Islet precursor cell (in vitro differentiated cells): Measurements from ENCODE around the gene PATL1.
A peak's percentile ranks its signal among the peaks of the same experiment; 100 is the strongest.
"Not testable (repeated sequence)": the region's sequence is repeated elsewhere in the genome, so short reads cannot be mapped to it uniquely, and the experiment has no call there.

Source experiments
- DNase-seq: peaks from one replicate; pipeline ENCODE4 v3.0.0-alpha.2; 2018

PATL1 gene, protein sequence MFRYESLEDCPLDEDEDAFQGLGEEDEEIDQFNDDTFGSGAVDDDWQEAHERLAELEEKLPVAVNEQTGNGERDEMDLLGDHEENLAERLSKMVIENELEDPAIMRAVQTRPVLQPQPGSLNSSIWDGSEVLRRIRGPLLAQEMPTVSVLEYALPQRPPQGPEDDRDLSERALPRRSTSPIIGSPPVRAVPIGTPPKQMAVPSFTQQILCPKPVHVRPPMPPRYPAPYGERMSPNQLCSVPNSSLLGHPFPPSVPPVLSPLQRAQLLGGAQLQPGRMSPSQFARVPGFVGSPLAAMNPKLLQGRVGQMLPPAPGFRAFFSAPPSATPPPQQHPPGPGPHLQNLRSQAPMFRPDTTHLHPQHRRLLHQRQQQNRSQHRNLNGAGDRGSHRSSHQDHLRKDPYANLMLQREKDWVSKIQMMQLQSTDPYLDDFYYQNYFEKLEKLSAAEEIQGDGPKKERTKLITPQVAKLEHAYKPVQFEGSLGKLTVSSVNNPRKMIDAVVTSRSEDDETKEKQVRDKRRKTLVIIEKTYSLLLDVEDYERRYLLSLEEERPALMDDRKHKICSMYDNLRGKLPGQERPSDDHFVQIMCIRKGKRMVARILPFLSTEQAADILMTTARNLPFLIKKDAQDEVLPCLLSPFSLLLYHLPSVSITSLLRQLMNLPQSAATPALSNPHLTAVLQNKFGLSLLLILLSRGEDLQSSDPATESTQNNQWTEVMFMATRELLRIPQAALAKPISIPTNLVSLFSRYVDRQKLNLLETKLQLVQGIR

DNA sequence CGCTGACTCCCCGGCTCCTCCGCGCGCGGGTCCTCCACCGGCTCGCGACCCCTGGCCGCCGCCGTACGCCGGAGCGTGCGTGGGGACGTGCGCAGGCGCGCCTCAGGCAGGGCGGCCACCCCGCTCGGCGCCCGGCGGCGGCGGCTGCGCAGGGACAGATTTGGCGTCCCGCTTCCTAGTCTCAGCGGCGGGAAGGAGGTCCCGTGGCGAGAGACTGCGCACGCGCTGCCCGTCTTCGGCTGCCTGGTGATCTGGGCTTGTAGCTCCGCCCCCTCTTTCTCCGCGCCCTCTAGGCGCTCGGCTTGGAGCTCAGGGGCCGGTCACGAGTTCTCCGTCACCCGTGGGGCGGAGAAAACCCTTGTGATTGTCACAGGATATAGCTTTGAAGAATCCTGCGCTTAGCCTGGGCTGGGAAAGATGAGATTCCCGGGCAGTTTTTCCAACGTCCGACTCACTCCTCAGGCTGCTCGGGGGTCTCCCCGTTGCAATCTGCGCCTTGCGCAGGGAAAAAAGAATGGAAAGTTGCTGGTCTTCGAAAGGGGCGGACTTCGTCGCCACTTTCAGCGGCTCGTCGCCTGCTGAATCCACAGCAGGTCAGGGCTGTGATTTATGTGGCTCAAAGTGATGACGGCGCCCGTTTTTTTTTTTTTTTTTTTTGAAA is at the start of gene PATL1:
TSS of gene PATL1 (minus strand) at position 88 of the 661 bp plus-strand sequence. CDS start 142 bp downstream, outside the sequence.
- DNase-seq = peak; percentile 99

DNA sequence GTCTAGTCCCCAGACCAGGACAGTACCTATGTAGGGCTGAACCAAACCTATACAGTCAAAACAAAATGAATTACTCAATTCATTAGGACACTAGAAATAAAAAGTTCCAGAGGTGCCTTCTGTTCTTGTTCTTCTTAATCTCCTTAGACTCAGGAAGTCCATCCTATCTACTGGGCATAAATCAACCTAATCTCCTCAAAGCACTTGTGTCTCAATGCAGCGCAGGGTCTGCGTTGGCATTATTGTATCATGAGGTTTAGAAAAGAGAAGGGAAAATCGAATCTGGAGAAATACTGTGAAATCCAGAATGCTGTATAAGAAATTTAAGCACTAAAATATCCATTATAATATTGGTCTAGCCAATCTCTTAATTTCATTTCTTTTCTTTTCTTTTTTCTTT is 47.2 kb upstream of the PATL1 start:
- no peak for DNase-seq

DNA sequence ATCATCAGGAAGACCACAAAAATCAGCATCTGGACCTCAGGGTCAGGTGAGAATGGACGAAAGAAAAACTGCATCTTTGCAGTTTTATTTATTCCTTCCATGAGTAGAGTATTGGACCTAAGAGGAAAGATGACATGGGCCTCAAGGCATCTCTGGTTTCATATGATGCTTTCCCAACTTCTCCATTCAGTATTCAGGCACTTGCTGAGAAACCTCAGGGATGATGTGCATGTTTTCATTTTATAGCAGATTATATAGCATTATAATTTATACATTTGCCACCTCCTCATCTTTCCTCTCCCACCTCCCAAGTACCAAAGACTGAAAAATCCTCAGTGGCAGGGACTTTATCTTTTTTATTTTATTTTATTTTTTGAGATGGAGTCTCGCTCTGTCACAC is 44.9 kb upstream of the PATL1 start, which contains the start of gene OR10V1:
TSS of gene OR10V1 (minus strand) at position 101 of the 400 bp plus-strand sequence. CDS start at position 101, 0 bp downstream.
- DNase-seq = no peak

DNA sequence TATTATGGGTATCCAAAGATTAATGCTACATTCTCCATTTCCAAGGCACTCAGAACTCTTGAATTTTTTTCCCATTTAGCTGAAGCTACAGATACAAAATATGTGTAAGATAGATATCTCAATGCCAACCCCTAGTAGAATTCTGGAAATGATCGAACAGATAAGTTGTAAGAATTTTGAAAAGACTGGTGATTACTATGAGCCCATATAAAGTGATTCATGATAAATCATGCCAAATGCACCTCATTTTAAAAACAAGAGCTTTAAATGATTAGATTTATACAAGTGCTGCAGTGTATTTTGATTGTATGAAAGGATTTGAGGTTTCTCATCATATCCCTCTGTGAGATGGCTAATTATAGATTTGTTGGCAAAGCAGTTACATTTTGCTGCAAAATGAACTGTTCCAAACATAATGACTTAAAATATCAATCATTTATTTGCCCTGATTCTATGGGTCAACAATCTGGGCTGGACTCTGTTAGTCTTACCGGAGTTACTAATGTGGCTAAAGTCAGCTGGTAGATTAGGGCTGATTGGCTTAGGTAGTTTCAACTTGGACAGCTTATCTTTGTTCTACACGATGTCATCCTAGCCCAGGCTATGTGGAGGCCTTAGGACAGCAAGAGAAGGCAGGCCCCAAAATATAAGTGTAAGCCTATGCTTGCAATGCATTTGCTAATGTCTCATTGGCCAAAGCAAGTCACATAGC is 41.5 kb upstream of the PATL1 start:
- DNase-seq = no peak

DNA sequence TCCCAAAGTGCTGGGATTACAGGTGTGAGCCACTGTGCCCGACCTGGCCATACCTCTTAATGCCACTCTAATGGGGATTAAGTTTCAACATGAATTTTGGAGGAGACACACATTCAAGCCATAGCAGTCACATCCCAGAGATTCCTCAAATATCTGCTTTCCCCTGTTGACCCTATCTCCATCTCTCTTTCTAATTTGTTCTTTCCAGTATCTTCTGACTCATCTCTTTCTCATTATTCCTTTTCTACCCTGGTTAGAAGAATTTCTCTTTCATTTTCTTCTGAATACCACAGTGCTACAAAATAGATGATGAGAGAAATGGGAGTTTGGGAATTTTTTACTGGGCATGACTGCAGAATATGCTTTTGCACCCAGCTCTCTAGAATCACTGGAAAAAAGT is 39.7 kb upstream of the PATL1 start:
- DNase-seq = no peak

DNA sequence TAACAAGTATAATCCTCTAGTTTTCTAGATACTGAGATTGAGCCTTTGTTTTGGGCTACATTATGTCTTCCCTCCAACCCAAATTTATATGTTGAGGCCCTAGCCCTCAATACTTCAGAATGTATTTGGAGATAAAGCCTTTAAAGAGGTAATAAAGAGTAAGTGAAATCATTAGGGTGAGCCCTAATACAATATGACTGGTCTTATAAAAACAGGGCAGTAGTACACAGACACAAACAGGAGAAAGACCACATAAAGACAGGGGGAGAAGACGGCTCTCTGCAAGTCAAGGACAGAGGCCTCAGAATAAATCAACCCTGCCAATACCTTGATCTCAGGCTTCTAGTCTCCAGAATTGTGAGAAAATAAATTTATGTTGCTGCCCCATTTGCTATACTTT is 38.5 kb upstream of the PATL1 start:
- DNase-seq = no peak

DNA sequence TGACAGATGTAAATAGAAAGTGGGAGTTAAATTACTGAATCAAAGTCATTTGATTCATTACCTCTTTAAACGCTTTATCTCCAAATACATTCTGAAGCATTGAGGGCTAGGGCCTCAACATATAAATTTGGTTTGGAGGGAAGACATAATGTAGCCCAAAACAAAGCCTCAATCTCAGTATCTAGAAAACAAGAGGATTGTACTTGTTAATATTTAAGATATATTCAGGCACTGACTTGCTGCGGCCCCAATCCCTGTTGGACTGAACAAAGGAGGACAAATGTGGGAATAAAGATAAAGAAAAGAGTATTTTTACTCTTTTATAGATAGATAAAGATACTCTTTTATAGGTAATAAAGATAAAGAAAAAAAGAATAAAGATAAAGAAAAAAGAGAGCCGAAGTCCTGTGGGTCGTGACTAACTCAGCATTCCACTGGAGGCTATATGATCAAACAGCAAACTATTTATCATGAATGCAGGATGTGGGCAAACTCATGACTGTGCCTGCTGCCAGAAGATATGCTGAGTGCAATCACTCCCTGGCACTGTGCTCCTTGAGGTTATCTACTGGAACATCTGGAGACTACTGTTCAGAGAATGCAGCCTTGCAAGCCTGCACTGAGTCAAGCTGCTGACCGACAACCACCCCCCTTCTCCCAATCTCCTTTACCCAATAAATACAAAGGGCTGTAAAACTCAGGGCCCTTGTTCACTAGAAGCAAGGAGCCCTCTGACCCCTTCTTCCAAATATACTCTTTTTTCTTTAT is 37.9 kb upstream of the PATL1 start:
- DNase-seq = peak; percentile 91

DNA sequence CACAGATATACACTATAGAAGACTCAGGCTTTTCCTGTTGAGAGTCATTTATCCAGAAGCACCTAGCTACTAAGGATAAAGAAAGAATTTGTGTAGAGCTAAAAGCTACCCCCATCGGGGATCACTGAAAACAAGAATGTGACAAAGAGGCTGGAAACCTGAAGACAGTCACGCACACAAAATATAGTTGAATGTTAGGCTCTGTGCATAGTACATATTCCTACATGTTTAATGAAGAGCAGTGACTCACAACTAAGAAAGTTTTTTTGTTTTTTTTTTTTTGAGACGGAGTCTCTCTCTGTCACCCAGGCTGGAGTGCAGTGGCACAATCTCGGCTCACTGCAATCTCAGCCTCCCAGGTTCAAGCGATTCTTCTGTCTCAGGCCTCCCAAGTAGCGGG is 36.5 kb upstream of the PATL1 start:
- no peak for DNase-seq

DNA sequence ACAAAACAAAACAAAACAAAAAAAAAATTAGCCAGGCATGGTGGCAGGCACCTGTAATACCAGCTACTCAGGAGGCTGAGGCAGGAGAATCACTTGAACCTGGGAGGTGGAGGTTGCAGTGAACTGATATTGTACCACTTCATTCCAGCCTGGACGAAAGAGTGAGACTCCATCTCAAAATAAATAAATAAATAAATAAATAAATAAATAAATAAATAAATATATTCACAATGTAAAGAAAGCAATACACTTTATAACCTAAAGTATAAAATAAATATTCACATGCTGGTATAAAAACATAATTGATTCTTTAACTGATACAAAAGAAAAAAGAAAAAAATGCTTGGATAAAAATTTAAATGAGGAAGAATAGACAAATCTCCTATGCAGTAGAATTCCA is 34.7 kb upstream of the PATL1 start:
- not testable (repeated sequence) for DNase-seq

DNA sequence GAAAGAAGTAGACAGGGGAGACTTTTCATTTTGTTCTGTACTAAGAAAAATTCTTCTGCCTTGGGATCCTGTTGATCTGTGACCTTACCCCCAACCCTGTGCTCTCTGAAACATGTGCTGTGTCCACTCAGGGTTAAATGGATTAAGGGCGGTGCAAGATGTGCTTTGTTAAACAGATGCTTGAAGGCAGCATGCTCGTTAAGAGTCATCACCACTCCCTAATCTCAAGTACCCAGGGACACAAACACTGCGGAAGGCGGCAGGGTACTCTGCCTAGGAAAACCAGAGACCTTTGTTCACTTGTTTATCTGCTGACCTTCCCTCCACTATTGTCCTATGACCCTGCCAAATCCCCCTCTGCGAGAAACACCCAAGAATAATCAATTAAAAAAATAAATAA is 31.3 kb upstream of the PATL1 start:
- DNase-seq = not testable (repeated sequence)

DNA sequence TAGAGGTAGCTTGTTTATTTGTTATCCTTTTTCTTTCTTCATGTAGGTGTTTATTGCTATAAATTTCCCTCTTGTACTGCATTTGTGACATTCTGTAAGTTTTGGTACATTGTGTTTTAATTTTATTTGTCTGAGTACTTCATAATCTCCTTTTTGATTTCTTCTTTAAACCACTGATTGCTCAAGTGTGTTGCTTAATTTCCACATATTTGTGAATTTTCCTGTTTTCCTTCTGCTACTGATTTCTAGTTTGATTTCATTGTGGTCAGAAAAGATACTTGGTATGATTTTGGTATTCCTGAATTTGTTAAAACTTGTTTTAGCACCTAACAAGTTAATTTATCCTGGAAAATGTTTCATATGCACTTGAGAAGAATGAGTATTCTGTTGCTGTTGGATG is 29.7 kb upstream of the PATL1 start:
- DNase-seq = no peak

DNA sequence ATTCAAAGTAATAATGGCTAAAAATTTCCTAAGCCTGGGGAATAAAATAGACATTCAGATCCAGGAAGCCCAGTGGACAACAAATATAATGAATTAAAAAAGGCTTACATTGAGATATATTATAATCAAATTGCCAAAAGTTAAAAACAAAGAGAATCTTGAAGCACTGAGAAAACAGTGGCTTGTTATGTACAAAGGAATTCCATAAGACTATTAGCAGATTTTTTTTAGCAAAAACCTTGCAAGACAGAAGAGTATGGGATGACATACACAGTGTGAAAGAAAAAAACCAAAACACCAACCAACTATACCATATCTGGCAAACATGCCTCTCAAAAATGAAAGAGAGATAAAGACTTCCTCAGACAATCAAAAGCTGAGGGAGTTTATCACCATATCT is 24.1 kb upstream of the PATL1 start:
- no peak for DNase-seq

DNA sequence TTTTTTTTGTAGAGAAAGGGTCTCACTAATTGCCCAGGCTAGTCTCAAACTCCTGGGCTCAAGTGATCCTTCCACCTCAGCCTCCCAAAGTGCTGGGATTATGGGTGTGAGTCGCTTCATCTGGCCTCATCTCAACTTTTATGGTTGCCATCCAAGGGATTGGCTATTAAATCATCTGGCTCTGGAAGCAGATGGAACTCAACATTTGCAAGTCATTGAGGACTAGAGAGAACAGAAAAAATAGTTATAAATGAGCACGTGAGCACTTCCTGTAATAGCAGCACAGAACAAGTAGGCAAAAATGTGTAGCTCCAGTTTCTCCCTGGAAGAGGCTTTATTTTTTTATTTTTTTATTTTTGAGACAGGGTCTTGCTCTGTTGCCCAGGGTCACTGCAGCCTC is 22.3 kb upstream of the PATL1 start:
- DNase-seq = no peak

DNA sequence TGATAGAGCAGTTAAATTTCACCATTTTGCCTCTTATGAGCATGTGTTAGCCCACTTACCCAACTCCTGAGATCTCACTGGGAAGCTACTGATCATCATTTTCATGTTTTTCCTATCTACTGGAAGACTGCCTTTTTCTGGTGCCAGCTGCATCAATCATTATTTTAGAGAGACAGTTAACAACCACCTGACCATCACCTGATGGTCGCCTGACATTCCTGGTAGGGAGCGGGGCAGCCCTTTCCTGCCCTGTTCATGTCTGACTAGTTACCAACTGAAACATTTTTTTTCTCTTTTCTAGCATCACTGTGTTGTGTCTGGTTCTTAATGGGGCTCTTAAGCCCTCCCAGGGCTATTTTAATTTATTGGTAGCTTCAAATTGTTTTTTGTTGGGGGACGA is 20.2 kb upstream of the PATL1 start:
- DNase-seq = no peak

DNA sequence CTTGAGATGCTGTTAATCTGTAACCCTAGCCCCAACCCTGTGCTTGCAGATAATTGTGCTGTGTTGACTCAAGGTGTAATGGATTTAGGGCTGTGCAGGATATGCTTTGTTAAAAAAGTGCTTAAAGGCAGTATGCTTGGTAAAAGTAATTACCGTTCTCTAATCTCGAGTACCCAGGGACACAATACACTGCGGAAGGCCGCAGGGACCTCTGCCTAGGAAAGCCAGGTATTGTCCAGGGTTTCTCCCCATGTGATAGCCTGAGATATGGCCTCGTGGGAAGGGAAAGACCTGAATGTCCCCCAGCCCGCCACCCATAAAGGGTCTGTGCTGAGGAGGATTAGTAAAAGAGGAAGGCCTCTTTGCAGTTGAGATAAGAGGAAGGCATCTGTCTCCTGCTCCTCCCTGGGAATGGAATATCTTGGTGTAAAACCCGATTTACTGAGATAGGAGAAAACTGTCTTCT is 12.5 kb upstream of the PATL1 start:
- DNase-seq = not testable (repeated sequence)

DNA sequence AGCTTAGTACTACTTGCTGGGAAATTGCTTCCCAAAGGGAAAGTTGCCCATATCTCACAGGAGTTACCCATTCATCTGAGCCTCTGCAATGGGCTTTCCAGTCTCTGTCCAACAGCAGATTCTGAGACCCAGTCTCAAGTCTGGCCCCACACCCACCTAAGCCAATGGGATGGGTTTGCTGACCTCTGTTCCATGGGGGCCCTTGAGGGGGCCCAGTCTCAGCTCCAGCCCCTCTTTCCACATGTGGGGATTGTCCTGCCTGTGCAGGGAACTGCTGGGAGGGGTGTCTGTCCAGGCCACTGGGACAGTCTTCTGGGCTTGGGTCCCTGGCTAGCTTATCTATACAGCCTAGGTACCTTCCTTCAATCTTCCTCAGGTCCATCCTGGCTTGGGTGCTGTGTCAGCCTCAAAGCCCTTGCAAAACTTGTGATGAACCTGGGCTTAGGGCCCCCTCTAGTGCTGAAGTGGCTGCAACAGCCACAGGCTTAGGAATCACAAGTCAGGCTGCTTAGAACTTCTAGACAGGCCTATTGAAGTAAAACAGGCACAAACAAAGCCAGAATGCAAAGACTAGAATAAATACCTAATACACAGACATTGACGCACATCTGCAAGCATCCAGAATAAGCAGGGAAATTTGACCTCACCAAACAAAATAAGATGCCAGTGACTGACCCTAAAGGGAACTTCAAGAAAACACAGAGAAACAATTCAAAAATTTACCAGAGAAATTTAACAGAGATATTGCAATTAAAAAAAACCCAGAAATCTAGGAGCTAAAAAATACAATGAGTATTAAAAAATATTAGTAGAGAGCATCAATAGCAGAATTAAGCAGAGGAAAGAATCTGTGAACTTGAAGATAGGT is 11.7 kb upstream of the PATL1 start:
- DNase-seq = peak; percentile 92

DNA sequence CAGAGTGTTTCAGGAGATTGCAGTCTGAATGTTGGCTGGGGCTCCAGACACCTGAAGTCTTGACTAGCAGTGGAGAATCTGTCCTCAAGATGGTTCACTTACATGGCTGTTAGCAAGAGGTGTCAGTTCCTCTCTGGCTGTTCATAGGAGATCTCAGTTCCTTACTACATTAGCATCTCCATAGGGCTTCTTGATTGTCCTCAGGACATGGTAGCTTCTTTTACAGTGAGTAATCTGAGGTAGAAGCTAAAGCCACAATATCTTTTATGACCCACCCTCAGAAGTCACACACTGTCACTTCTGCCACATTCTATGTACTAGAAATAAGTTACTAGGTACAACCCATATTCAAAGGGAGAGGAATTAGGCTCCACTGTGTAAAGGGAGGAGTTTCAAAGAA is 10.5 kb upstream of the PATL1 start:
- no peak for DNase-seq

DNA sequence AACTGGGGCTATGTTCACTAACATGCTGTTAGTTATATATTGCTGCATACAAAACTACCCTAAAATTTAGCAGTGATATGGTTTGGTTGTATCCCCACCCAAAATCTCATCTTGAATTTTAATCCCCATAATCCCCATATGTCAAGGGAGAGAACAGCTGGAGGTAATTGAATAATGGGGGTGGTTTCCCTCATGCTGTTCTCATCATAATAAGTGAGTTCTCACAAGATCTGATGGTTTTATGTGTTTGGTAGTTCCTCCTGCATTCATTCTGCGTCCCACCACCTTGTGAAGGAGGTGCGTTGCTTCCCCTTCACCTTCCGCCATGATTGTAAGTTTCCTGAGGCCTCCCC is 10.0 kb upstream of the PATL1 start:
- DNase-seq = no peak

DNA sequence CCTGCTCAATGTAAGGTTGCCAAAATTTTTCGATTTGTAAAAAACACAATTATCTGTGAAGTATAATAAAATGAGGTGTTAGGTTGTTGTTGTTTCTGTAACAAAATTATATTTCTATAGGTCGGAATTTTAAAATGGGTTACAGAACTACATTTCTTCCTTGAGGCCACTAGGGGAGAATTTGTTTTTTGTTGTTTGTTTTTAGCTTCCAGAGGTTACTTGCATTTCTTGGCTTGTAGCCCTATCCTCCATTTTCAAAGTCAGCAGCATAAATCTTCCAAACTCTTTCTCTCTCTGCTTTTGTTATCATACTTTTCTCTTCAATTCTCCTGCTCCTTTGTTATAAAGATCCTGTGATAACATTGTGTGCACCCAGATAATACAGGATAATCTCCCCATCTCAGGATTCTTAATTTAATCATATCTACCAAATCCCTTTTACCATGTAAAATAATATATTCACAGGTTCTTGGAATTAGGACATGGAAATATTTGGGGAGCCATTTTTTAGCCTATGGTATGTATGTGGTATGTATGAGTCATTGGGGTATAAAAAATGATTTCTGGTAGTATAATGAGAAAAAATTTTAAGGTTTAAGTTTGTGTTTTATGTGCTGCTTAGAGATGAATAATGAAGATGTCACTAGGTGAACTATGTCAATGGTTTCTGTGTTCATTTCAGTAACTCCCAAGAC is 9.4 kb upstream of the PATL1 start:
- DNase-seq = no peak

DNA sequence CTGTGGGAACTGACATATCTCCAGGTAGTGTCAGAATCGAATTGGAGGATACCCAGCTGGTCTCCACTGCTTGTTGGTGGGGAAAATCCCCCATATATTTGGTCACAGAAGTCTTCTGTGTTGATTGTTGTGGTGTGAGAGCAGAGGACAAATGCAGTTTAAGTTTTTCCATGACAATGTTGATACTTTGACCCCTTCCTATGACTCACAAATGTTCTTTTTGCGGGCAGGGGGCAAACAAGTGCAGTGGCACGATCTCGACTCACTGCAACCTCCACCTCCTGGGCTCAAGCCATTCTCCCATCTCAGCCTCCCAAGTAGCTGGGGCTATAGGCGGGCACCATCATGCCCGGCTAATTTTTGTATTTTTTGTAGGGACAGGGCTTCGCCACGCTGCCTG is 7.4 kb upstream of the PATL1 start:
- no peak for DNase-seq

DNA sequence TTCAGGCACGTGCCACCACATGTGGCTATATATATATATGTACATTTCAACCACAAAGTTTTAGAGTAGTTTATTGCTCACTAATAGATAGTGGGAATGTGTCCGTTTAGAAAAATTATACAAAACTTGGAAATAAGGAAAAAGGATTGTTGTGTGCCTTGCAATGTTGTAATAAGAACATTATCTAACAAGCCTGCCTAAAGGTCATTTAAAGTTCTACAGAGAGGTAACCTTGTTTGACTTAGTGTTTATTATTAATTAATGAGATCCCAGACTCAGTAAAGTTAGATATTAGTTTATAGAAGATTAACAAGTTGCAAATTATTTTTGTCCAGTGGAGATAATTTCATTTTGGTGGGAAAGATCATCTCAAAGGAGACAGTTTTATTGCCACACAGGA is 5.5 kb upstream of the PATL1 start:
- DNase-seq = no peak
